ENCODE measurements around the gene FYB2.

FYB2 gene

DNA sequence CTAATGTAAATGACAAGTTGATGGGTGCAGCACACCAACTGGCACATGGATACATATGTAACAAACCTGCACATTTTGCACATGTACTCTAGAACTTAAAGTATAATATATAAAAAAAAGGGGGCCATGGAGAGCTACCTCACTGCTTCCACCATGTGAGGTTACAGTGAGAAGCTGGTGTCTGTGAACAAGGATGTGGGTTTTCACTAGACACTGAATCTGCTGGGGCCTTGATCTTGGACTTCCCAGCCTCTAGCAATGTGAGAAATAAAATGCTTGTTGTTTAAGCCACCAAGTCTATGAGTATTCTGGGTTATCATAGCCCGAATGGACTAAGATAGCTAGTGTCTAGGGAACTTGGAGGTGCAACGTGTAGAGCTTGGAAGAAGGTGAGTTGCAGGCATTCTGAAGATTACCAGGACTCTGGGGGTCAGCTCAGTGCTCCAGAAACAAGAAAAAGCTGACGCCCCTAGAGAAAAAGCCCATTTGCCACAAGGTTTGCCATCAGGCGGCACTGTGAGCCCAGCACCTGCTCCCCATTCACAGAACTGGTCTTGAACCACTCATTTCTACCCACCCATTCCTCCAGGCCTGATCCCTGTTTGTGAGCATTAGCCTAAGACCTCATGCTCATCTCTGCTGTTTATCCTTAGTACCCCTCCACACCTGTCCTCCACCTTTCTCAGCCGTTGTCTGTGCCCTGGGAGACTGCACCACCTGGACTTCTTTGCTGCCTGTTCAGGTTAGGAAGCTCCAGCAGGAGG lies 15.1 kb upstream of the FYB2 start:
- no peak for DNase-seq

DNA sequence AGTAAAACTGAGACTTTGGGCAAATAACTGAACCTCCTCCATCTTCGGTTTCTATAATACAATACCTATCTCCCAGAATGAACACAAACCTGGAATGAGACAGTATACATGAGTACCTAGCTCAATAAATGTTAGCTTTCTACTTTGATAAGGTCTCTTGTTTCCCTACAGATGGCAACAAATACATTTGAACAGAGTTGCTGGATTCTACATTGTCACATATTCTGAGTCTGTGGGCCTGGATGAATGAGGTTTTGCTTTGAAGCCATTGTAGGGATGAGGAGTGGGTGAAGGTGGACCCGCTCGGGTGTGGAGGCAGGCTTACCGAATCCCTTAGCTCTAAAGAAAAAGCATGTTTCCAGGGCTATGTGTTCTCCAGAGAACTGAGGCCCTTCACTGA lies 13.9 kb upstream of the FYB2 start:
- DNase-seq: no peak

DNA sequence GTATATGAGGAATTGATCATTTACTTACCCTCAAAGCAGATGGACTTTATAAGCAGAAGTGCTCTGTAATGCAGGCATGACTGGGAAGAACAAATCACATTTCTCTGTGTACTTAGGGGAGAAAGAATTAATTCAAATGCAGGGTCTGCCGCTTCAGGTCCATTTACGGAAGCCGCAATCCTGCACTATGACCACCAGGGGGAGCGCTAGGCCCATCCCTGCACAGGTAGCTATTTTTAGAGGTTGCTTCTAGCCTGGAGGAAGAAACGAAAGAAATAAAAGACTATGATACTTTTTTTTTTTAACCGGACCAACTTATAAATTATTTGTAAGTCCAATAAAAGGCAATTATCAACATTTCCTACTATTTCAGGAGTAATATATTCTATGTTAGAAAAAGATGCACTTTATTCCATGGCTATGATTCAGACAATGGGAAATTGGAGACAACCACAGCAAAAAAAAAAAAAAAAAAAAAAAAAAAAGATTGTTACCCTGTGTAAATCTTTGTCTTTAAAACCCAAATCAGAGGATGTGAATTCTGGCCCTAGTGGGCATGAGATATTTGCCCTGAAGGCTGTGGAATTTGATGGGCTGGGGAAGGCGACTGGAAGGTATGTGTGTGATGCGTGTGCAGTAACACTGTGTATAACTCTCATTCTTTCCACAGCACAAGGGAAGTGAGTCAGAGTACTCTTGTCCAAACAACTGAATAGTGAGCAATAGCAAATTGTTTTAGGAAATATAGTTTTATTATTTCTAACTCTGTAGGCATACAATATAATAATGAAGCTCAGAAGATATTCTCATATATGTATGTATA lies 12.9 kb upstream of the FYB2 start:
- DNase-seq: peak; percentile 21 to 55

DNA sequence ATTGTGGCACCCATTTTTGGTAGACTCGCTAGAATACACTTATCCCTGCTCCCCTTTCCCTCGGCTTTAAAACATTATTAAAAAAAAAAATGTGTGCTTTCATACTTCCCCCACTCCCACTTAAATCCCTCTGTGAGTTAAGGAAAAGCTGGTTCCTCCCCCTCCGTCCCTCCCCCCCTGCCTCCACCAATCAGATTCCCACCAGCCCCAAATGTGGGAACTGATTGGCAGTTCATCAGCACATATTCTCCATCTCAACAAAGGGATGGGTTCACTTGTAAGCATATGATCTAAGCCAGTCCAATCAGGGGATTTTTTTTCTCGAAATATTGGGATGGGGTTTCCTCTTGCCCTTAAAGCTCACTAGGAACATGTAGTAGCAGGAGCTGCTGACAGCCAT lies 10.8 kb upstream of the FYB2 start:
- DNase-seq: no peak

DNA sequence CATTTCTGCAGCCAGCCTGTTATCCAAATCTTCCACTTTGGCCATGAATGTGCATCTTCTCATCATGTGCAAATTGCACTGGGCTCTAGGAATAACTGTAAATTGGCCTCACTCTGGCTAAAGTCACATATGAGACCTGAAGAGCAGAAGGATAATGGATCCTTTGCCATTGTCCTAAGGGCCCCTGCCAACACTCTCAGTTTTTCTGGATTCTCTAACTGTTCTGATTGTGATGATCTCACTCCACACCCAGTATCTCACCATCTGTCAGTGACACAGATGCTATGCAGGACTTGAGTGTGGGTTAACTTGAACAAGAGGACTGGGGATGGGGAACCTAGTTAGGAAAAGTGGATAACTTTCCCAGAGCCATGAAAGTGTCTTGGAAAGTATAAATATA lies 8.5 kb upstream of the FYB2 start:
- DNase-seq: no peak

DNA sequence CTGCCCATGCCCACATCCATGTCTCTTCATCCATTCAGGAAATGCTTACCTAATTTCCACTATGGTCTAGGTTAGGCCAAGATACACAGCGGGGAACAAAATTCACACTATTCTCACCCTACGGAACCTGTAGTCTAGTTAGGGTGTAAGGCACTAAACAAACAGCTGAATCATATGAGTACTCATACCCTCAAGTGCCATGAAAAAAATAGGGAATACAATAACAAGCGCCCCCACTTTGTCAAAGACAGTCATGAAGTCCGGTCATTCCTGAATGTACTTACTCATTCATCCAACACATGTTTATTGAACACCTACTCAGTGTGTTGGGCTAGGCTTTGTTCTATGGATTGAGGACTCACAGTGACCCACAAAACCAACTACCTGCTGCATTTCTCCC lies 6.2 kb upstream of the FYB2 start:
- no peak for DNase-seq

DNA sequence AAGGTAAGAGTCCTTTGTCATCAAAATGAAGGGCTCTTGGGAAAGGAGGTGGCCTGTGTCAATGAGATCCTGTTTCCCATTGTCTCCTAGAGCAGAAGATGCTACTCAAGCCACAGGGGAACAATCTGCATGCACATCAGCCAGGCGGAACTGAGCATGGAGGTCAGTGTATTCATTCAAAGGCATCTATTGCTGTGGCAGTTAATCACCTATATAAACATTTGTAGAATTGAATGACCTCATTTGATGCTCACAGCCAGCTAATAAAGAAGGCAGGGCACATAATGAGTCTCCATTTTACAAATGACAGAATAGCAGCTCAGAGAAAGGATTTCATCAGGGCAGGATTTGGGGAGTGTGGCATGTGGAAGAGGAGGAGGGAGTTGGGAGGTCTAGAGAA lies 5.7 kb upstream of the FYB2 start:
- no peak for DNase-seq

DNA sequence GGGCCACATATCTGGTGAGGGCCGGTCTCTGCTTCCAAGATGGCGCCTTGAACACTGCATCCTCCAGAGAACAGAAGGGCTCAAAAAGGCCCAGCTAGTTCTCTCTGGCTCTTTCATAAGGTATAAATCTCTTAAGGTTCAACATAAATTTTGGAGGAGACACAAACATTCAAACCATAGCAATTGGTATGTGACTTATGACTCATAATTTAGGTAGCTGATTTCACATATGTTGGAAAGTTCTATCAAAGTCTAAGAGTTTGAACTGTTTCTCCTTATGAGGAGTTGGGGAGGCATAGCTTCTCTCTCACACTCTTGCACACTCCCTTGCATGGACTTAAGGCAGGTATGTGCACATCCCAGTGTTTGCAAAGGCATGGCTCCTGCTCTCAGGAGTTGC lies 5.1 kb upstream of the FYB2 start:
- DNase-seq: no peak

DNA sequence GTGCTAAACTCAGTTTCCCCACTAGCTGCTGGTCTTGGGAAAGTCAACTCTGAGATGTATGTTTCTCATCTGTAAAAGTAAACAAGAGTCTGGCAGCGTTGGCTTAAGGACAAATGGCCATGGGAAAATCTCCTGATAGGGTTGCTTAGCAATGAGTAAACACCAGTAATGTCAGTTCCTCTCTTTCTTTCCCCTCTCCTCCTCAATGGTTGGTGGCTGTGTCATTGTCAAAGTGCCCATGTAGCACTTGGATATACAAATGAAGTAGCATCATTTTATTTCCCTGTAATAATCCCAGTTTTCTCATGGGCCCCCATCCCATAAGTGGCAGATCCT lies 2.2 kb upstream of the FYB2 start:
- DNase-seq: no peak

DNA sequence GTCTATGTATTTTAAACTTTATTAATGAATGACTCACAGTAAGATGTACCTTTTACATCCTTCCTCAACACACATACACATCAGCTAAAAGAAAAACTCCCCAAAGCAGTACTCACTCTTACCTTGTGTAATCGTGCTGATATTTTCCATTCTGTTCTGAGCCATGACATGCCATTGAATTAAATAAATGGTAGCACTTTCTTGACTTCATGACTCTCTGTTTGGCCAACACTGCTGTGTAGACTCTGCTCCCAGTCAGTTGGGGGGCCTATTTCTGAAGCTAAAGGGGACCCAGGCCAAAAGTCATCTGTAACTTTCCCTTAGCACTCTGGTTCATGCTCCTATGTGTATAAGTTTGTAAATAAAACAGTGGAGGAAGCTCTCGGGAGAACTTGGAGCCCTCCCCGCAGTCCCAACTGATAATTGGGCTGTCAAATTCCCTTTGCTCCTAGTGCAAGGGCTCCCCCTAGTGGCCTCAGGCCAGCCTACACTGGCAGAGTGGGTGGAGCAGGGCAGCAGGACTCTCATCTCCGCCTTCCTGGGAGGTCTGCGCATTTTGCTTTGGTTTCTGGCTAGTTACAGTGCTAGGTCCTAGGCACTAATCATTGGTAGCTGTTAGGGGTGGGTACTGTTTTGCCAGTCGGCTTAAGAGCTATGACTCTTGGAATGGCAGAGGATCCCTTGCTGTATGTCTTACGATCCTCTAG lies 1.7 kb upstream of the FYB2 start:
- DNase-seq: peak in 1 of 2 experiments; percentile 37

DNA sequence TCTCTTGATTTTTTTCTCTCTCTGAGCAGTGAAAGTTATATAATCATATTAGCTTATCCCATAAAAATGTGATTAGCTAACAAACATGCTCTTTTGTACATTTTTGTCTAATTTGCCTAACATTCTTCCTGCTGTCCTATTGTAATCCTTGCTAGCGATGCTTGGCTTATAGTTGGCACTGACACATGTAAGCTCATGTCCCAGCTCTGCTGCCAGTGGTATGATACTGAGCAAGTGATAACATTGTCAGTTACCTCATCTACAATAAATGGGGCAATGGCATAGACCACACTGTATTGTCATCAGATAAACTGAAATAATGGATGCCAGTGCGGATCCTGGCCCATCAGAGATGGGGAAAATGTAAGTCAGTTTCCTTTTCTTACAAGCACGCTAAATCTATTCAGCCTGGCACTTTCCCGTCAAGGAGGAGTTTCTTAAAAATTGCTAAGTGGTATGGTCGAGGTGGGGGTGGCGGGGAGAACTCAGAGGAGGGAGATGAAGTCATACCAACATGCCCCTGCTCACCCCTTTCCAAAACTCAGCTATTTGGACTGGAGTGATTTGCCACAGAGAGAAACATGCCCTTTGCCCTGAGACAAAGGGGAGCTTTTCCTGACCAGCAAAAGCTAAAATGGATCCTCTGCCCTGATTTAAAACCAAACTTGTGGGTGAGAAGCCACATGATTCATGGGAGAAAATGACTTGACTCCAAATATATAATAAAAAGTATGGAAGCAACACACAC lies 1.3 kb downstream of the FYB2 start:
- DNase-seq: no peak

DNA sequence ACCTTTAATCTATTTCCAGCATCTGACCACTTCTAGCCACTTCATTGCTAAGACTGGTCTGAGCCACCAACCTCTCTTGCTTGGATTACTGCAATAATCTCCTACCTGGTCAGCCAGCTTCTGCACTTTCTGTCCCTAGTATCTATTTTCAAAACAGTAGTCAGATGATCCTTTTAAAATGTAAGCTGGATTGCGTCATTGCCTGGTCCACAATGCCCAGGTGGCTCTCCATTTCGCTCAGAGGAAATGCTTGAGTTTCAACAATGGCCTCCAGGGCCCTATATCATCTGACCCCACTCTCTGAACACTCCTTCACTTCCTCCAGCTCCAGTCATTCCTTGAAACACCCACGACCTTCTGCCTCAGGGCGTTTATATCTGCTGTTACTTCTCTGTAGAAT lies 2.3 kb downstream of the FYB2 start:
- no peak for DNase-seq

DNA sequence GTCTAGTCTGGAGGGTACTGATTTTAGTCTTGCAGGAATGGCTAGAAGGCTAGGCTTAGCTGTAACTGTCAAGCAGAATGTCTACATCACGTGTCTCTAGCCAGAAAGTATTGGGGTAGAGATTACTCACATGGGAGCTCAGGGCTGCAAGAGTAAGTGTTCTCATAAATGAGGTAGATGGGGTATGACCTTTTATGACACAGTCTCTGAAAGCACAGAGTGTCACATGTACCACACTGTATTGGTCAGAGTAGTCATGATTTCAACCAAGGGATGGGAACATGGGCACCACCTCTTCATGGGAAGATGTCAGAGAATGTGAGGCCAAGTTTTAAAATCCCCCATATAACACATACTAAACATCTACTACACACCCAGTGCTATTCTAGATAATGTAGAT lies 2.9 kb downstream of the FYB2 start:
- no peak for DNase-seq

DNA sequence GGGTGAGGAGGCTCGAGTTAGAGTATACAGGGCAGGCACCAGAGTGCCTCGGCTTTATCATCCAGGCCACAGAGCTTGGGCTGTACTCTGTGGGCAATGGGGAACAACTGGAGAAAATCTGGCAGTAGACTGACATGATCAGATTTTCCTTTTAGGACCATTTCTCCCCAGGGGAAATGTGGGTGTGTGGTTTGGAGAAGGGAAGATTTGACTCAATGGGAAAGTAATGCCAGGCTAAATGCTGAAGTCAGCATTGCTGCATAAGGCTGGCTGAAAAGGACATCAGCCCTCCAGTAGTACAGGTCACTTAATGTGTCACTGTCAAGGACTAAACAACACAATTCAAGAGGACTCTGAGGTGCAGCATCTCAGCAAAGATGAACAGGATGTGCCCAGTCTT lies 5.0 kb downstream of the FYB2 start:
- DNase-seq: no peak

DNA sequence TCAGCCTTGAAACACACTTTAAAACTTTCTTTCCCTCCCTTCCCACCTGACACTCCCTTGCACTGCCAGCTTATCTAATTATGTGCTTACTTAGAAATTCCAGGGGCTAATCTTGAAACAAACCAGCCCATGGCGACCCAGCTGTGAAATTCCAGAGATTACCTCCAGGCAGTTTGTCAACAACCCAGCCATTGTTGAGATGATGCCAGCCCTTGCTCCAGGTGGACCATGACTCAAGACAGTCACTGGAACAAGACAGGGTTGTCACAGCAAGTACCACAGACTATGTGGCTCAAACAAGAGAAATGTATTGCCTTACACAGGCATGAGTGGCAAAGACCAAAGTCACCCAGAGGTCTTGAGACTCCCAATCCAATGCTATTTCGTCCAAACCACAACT lies 7.9 kb downstream of the FYB2 start:
- DNase-seq: no peak

DNA sequence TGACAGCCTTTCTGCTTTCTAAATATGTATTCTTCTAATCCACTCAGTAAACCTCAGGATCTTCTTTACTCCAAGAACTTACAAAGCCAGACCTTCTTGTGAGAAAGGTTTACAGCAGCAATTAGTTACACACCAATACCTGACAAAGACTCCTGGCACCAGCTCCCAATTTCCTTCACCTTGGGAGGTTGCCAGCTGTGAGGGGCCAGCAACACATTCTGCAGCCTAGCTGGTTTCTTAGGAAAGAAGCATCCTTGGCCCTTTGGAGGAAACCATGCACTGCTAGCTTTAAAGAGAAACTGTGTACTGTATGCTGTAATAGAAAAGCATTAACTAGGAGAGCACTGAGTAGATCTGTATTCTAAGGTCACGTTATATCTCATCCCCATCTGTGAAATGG lies 10.8 kb downstream of the FYB2 start:
- DNase-seq: no peak

DNA sequence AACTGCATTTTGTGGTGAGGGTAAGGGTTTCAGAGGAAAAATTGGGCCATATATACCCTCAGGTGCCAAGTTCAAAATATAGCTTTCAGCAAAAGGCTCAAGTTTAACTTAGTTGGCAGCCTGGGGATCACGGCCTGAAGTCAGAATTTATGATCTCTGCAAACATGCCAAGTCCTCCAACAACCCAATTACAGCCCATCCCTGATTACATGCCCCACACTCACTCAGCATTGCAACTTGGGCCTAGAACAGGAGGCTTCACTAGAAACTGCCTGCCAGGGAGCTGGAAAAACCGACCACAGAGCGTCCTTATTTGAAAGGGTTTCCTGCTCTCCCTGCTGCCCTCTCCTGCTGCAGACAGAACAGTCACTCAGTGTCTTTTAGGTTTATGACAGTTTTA lies 12.4 kb downstream of the FYB2 start:
- no peak for DNase-seq

DNA sequence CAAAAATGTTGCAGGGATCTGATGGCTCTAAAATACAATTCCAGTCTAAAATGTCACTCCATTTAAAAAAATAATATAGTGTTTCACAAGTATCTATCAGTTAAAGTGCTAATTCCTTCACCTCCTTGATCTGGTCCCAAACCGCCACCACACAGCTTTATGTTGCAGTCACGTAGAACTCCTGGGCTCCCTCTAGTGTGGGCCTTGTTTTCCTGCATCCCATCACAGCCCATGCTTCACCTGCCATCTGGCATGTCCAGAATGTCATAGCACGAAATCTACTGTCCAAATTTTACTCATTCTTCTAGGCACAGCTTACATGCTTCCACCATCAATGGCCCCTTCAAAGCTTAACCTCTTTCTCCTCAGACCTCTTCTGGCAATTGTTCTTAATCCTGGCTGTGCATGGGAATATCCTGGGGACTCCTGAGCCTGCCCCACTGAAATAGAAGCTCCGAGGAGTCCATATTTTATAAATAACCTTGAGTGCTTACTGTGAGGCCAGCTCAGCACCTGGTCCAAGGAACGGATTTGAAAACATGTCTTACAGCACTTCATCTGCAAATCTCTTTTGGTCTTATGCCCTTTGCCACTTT lies 15.5 kb downstream of the FYB2 start:
- peak in 1 of 2 experiments; percentile 23 for DNase-seq

DNA sequence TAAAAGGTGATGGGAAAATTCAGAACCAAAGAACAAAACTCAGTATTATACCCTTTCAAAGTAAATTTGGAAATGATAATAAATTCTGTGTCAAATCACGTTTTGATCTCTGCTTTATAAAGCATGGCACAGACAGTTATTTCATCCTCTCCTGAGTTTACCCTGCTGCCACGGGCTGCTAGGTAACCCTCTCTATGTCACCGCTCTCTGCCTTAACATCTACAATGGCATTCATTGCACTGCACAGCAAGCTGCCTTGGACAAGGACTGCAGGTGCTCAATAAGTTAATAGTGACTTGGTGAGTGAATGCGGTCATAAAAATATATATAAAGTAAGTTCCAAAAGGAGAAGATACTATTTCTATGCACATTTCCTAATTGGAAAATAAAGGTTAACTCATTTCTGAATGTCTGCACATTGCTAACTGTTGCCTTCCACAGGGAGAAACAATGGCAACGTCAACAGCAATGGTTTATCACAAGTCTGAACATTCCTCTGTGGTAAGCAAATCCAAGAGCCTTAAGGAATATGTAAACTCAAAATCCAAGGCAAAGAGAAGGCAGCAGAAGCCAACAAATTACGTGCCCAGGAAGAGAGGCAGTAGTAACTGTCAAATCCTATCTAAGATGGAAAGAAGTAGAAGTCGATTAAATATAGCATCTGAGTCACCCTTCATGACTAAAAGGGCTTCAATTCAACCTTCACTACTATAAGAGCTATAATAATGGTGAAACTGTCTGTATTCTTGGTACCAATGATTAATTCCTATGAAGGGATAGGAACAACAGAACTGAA lies 19.4 kb downstream of the FYB2 start:
- DNase-seq: no peak

DNA sequence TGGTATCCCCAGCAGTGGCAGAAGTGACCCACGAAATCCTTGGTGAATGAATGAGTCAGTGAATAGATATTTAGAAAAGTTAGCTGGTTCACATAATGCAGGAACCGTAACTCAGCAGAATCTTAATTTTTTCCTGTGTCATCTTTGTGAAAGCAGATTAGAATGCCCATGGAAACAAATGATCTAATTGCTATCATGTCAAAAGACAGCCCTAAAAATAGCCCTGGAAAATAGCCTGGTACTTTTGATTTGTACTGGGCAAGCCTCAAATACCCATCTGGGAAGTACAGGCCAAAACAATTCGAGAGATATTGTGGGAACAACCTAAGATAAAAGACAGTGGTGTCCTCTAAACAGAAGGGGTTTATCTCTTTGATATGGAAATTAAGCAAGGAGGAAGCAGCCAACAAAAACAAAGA lies 21.1 kb downstream of the FYB2 start:
- no peak for DNase-seq

DNA sequence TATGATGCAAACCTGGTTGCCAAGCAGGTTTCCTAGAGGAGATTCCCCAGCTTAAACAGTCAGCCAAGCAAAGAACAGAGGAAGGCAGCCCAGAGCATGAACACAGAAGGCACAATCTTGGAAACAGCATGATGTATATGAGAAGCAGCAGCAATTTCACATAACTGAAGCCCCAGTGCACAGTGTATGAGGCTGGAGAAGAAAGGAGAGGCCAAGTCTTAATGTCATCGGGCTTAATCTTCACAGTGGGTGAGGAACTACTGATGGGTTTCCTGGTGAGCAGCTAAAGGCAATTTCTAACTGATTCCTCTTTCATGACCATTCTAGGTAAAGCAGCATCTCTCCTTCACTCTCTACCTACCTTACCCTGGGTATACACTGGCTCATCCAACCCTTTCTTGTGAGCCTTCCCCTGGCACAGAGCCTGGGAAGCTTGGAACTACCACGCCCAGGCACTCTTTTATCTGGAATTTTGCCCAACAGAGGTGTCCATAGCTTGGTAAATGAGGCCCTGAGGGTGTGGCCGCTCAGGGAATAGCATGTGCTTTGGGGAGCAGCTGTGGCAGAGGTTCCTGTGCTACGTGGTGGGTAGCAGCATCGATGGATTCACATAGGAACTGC lies 22.0 kb downstream of the FYB2 start:
- DNase-seq: no peak

DNA sequence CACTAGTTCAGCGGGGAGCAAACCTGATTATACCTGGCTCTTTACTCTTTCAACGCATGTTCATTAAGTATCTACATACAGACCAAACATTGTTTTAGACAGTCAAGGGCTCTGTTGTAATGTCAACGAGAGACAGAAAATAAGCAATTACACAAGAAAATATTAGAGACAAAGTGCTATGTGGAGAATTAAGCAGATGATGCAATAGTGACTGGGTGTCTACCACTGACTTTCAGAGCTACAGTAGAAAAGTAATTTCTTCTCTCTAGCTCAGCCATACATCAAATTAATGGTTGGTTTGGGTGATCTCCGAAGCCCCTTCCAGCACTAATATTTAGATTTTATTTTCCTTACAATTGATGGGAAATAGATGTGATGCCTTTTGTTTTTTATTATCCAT lies 23.3 kb downstream of the FYB2 start:
- no peak for DNase-seq
